ENCODE measurements around the gene MAPK6.
"Not testable (repeated sequence)": the region's sequence is repeated elsewhere in the genome, so short reads cannot be mapped to it uniquely, and the experiment has no call there.

MAPK6 gene

DNA sequence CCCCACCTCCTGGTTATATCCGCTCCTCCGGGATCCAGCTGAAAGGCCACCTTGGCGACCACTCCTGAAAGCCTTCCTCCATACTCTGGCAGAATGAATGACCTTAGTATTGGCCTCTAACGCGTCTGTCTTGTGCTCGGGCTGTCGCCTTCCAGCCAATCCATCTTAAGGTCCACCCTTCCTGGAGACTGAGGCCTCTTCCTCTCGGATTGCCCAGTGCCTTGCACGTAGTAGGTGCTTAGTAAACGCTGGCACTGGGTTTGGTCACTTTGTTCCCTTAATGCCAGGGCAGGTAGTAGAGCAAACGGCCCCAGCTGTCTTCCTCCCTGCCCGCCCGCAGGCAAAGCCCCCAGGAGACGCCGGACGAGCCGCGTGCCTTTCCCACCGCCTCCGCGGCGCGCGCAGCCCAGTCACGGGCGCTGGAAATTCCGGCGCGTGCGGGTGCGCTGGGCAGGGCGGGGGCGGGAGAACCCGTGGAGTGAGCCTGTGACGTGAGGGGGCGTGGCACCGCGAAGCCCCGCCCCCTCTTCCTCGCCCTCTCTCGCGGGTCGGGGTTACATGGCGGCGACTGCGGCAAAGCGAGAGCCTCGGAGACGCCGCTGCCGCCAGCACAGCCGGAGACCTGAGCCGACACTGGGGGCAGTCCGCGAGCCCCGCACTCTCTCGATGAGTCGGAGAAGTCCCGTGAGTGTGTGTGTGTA lies at the start of gene MAPK6:
Gene MAPK6, plus strand, starts transcription at position 527 of the 701 bp plus-strand sequence. CDS start 27,242 bp downstream, outside the sequence.
- DNase-seq (ENCODE audit: low read depth in 1 of 2, low spot score in 1 of 2): peak; percentile 89 to 93

DNA sequence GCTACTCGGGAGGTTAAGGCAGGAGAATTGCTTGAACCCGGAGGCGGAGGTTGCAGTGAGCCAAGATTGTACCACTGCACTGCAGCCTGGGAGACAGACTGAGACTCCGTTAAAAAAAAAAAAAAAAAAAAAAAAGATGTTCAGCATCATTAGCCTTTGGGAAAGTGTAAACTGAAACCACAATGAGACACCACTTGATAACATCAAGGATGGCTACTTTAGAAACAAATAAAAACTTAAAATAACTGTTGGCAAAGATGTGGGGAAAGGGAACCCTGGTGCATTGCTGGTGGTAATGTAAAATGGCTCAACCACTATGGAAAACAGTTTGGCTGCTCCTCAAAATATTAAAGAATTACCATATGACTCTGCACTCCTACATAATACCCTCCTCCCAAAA lies 49.3 kb upstream of the MAPK6 start:
- no peak for DNase-seq (ENCODE audit: low read depth in 1 of 2, low spot score in 1 of 2)

DNA sequence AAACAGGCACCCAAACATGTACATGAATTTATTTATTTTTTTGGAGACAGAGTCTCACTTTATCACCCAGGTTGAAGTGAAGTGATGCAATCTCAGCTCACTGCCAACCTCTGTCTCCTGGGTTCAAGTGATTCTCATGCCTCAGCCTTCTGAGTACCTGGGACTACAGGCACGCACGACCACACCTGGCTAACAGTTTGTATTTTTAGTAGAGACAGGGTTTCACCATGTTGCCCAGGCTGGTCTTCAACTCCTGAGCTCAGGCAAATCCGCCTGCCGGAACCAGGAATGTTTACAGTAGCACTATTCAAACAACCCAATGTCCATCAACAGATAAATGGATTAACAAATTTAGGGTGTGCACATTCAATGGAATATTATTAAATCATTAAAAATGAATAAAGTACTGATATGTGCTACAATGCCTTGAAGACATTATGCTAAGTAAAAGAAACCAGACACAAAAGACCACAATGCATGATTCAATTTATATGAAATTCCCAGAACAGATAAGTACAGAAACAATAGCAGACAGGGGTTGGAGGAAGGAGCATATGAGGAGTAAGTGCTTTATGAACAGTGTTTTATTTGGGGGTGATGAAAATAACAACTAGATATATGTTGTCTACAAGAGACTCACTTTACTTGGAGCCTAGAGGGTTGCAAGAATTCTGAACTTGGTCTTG lies 48.7 kb upstream of the MAPK6 start:
- DNase-seq (ENCODE audit: low read depth in 1 of 2, low spot score in 1 of 2): no peak

DNA sequence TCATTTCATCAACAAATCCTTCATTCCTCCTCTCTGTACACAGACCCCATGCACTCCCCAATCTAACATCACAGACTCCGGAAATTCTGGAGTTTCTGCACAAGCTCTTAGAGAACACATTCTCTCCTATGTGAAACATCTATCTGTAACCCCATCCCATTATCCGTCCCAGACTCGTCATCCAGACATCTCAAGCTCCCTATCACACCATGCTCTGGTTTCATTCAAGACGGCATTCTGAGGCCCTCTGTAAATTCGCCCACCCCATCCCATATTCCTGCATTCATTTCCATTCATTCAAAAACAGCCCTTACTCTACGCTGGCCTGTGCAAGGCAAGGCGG lies 48.0 kb upstream of the MAPK6 start:
- no peak for DNase-seq (ENCODE audit: low read depth in 1 of 2, low spot score in 1 of 2)

DNA sequence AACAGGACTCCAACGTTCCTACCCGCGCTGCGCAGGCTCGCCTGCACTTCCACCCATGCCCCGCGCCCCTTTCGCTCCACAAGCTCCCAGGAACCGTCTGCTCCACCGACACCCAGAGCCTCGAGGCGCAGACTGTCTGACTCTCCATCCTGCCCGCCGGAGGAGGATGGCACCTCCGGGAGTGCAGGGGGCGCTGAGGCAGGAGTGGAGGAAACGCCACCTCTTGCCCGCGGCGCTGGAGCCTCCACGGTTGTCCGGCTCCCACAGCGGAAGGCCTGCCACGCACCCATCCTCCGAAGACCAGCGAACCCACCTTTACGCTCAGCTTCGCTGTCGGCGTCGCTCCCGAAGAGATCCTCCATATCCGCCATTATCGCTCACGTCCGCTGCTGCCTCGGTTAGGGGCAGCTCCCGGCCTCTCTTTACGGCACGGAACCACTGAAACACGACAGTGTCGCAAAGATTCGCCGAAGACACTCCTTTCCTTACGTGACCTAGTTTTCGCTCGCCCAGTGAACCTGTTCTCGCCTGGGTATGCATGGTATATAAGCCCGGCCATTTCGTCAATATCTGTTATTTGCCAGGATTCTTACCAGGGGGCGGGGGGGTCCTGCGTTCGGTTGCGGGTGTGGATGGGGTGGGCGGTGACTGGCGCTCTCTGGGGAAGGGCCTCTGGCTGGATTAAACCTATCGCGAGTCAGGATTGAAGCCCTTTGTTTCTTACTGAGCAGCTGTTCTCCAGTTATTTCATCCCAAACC lies 47.5 kb upstream of the MAPK6 start, which contains the start of gene LEO1:
Gene LEO1, minus strand, starts transcription at position 404 of the 759 bp plus-strand sequence. Its CDS starts 33 bp downstream, at position 371.
- peak; percentile 64 to 93 for DNase-seq (ENCODE audit: low read depth in 1 of 2, low spot score in 1 of 2)

DNA sequence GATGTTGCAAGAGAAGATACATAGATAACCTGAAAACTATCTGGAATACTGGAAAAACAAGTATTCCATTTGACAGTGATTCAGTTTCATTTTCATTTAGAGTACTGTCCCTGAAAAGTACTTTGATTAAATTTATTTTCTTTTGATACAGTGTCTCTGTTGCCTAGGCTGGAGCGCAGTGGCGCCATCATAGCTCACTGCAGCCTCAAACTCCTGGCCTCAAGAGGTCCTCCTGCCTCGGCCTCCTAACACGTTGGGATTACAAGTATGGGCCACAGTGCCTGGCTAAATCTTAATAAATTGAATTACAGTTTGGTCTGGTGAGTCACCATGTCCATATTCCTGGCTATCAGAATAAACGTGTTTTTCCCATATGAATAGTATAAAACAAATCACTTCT lies 45.8 kb upstream of the MAPK6 start:
- no peak for DNase-seq (ENCODE audit: low read depth in 1 of 2, low spot score in 1 of 2)

DNA sequence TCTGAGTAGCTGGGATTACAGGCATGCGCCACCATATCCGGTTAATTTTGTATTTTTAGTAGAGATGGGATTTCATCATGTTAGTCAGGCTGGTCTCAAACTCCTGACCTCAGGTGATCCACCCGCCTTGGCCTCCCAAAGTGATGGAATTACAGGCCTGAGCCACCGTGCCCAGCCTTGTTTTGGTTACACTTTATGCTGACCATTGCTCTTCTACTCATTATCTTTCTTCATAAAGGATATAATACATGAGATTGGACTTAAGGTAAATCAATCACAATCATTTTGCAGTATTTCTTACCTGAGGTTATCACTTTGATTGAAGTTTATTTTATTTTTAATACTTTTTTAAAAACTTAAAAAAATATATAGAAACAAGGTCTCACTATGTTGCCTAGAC lies 45.2 kb upstream of the MAPK6 start:
- no peak for DNase-seq (ENCODE audit: low read depth in 1 of 2, low spot score in 1 of 2)

DNA sequence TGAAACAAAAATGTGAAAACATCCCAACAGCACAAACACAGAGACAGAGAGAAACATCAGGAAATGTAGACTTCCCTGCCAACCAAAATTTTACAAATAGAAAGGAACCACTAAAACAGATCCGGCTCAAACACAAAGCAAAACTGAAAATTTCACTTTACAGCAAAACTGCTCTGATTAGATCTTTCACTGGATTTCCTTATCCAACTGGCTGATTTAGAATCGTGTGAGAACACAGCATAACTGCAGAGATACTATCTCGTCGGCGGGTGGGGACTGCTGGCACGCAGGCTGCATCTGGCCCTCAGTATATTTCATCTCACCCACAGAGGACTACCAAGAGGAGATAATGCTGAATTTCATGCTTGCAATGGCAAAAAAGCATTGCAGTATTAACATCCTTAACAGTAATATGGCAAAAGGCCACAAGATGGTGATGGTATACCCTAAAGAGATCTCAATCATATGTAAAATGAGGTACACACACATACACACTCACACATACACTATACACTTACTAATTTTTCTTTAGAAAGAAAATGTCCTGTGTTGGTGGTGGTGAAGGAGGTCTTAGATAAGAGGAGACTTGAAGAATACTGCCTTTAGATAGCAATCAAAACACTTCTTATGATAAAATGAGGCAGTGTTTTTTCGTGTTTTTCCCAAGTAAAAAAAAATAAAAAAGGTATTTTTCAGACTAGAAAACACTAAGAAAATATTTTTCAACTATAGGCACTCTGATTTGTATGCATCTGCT lies 36.8 kb upstream of the MAPK6 start:
- peak in 1 of 2 donors; percentile 29 for DNase-seq (ENCODE audit: low read depth in 1 of 2, low spot score in 1 of 2)

DNA sequence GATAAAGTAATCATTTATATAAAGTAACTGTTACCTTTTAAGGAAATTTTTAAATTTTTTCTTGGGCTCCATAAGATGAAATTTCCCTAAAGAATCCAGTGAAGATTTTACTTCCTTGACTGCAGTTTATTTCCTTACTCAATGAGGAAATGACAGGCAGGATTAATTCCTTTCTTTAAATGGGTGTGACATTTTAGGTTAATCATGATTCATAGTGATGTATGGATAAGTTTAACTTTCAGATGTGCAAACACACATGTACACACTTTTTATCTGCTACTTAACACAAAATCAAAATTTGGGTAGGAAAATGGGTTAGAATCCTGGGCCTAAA lies 36.3 kb upstream of the MAPK6 start:
- no peak for DNase-seq (ENCODE audit: low read depth in 1 of 2, low spot score in 1 of 2)

DNA sequence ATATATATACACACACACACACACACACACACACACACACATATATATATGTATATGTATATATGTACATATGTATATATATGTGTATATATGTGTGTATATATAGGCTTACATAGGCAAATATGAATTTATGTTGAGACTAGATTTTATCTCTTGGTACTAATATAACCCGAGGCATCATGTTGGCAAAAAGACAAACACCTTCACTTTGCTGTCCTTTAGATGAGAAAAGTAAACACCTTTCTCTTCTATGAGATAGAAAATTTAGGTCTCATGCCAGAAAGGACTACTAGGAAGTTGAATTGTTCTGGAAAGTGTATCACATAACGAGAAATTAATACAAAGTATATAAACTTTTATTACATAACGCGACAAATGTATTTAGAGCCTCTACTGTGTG lies 27.9 kb upstream of the MAPK6 start:
- DNase-seq (ENCODE audit: low read depth in 1 of 2, low spot score in 1 of 2): no peak

DNA sequence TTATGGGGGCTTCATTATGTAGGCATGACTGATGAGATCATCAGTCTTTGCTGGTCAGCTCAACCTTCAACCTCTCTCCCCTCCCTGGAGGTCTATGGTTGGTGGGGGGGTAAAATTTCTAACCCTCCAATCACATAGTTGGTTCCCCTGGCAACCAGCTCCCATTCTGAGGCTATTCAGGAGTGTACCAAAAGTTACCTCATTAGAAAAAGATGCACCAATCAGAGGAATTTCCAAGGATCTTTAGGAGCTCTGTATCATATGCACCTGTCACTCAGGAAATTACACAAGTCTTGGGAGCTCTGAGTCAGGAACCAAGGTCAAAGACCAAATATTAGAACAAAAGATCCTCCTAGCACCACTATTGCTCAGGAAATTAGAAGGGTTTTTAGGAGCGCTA lies 26.1 kb upstream of the MAPK6 start:
- no peak for DNase-seq (ENCODE audit: low read depth in 1 of 2, low spot score in 1 of 2)

DNA sequence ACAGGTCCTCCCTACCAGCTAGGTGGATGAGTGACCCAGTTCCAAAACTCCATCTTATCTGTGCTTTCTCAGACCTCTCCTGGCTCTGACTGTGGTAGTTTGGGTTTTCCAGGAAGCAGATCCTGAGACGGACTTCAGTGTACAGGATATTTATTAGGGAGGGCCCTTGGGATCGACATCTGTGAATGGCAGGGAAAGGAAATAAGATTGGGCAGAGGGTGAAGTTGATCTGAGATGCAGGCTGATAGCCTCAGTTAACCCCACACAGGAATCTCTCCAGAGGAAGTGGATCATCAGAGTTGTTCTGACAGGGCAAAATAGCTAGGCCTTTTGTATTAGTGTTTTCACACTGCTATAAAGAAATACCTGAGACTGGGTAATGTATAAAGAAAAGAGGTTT lies 16.7 kb upstream of the MAPK6 start:
- DNase-seq (ENCODE audit: low read depth in 1 of 2, low spot score in 1 of 2): no peak

DNA sequence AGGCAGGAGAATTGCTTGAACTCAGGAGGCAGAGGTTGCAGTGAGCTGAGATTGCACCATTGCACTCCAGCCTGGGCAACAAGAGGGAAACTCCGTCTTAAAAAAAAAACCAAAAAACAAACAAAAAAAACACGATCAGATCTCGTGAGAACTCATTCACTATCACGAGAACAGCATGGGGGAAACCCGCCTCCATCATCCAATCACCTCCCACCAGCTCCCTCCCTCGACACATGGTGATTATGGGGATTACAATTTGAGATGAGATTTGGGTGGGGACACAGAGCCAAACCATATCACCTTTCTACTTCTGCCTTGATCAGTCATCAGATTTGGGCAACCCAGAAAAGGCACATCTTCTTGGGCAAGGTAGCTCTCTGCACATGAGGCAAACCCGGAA lies 15.9 kb upstream of the MAPK6 start:
- DNase-seq (ENCODE audit: low read depth in 1 of 2, low spot score in 1 of 2): not testable (repeated sequence)

DNA sequence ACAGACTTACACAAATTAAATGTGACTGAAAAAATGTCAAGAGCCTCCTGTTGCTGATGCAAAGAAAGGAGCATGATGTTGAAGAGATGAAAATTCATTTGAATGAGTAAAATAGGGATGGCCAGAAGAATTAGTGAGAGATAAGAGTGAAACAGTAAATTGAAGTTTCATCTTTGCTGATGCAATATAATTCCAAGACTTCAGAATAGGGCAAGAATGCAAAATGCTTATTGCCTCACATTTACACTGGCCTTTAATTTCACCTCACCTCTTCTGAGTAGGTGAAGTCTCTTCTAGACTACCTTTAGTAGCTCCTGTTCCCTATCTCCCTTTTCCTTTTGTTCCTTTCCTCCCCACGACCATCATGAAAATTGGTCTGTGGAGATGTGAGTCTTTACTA lies 15.3 kb upstream of the MAPK6 start:
- DNase-seq (ENCODE audit: low read depth in 1 of 2, low spot score in 1 of 2): no peak

DNA sequence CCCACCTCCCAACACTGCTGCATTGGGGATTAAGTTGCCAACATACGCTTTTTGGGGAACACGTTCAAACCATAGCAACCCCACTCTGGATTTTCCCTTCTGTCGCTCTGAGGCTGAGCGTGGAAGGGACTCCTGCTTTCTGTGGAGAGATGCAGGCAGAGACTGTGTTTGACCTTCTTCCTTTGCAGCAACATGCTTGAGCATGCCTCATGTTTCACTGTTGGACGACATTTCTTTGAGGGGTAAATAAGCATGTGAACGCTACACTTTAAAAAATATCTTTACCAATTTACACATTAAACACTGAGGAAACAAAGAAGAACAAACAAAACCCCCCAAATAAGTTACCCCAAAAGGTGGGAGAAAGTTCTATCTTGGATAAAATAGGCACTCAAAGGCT lies 14.2 kb upstream of the MAPK6 start:
- DNase-seq (ENCODE audit: low read depth in 1 of 2, low spot score in 1 of 2): no peak

DNA sequence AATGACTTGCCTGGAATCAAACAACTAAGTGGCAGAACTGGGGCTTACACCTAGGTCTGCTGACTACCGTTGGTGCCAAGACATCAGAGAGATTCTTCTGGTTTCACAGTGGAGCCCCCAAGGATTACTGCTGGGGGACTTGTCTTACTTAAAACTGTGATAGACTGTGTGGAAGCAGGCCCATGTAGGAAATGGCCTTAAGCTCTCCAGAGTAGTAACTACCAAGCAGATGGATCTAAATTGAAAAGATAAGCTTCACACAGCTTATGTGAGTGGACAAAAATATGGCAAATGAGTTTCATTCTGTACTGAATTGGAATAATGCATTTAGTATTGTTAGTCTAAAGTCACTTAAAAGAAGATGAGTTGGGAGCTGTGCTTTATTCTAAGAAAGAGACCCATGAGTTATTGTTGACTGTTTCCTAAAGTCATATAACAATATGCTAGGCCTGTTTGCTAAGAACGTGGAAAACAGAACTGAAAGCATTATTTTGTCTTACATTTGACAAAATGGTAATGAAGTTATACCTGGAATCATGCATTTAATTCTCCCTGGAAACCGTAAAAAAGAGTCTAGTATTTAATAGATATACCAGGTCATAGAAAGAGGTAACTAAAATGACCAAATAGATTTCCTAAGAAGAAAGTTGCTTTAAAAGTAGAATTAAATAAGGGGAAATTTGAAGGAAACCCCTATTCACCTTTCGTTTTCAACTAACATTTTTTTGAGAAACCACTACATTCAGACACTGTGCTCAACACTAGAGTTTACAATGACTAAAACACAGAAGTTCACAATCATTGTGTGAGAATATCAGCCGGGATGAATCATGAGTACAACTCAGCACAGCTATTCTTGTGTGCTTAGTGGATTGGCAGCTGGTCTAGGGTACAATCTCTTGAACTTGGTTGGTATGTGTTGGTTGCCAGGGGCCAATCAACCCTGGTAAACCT lies 13.0 kb upstream of the MAPK6 start:
- DNase-seq (ENCODE audit: low read depth in 1 of 2, low spot score in 1 of 2): no peak

DNA sequence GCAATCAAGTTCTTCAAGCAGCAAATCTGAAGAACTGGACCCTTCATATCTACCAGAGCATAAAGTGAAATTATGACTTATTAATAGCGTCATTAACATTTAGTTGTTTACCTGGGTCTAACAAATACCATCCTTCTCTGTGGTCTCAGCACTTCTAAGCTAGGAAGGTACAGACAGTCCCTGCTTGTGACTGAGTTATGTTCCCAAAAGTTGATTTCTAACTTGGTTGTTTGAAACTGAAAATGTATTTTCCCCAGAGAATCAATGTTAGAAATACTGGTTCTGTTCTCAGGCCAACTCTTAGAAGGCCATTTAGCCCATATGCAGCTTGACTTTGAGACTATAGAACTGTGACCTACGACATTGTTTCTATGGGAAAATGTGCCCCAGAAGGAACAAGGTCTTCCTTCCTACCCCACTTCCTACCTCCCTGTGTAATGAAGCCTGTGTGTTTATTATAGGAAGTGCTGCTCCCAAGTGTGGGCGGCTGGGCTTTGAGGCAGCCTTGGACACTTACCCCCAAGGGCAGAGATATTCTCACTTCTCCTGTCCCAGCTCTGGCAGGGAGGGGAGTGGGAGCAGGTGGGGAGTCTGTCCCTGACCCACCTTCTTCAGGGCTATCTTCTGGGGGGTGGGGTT lies 12.2 kb upstream of the MAPK6 start:
- DNase-seq (ENCODE audit: low read depth in 1 of 2, low spot score in 1 of 2): no peak

DNA sequence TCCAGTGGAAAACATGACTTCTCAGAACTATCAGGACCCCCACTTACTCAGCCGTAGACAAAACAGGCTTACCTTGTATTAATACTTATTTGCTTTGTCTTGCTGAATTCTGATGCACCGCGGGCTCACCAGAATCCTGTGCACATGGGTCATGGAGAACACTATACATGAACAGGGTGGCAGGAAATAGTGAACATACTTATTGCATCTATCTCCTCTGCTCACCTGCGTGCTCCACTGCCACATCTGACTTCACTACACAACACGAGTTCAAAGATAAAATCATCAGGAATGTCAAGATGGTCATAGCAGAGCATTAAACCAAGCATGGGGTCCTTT lies 10.7 kb upstream of the MAPK6 start:
- no peak for DNase-seq (ENCODE audit: low read depth in 1 of 2, low spot score in 1 of 2)

DNA sequence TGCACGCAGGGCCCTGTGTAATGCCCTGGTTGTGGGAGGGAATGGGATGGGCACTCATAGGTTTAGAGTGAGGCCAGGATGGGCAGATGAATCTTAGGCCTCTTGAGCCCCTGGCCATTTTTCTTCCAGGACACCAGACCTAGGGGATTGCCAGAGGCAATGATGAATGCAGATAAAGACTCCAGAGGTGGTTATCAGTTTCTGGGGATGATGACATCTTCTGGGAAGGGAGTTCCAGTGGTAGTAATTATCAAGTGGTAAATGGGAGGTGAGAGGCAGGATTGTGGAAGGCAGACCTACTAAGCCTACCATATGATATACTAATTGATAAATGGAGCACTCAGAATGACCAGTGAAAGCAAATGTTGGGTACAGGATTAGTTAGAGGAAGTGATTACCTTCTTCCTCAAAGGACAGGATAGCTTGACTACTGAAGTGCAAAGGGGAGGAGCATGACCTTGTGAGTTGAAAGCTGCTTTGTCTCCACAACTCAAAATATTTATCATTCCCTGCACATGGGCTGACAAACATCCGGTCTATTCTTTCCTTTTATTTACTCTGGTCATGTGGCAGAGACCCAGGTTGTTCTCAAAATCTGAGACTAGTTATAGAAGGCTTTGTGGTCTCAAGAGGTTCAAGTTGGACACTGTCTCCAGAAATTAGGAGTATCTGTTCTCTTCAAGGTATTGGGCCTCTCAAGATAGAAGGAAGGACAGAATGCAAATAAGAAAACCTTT lies 10.2 kb upstream of the MAPK6 start:
- DNase-seq (ENCODE audit: low read depth in 1 of 2, low spot score in 1 of 2): no peak
